Pancreas (tissue), 10 donors: ENCODE results near the gene XYLT1. TPM values are rescaled to one million over a fixed set of nuclear protein-coding genes. Genes with fewer than 3 reads are reported as not detected.

ENCODE experiments used
- ATAC-seq, 4 donors: fragments of 200-7000 bp; cut with Tn5 transposase; one replicate each; pipeline versions ENCODE4 v1.8.0 to v1.9.1; 2020; ENCODE audit warnings: mild to moderate bottlenecking in 4 of 4, moderate library complexity in 4 of 4
- DNase-seq, 6 donors: peaks; one replicate each; pipeline ENCODE4 v3.0.0-alpha.2; 2020
- FAIRE-seq: peaks from 2 replicates; lab custom pipeline; 2012; peaks lifted over from hg19 to GRCh38; lab: Jason Lieb, UNC
- H3K27ac ChIP-seq, 4 donors: fragments of 200-600 bp; sonication (generic); 1 replicate in 3 of 4; 2 replicates in 1 of 4; pipeline versions ENCODE4 v1.5.0 to v1.8.0; 2020
- H3K27me3 ChIP-seq, 4 donors: fragments of 200-600 bp; one replicate each; pipeline ENCODE4 v1.8.0; 2021
- H3K36me3 ChIP-seq, 3 donors: fragments of 200-600 bp; sonication (generic) in 1 of 3; one replicate each; pipeline versions ENCODE4 v1.5.0 to v1.8.0; 2020 to 2021
- H3K4me1 ChIP-seq, 3 donors: fragments of 200-600 bp; one replicate each; pipeline ENCODE4 v1.8.0; 2021
- H3K4me3 ChIP-seq, 4 donors: fragments of 200-600 bp; sonication (generic) in 2 of 4; one replicate each; pipeline versions ENCODE4 v1.5.0 to v1.8.0; 2020 to 2021
- H3K9me3 ChIP-seq, 4 donors: fragments of 200-600 bp; one replicate each; pipeline ENCODE4 v1.8.0; 2021
- CTCF ChIP-seq, 4 donors: fragments of 200-600 bp; sonication (generic) in 3 of 4; IDR thresholded peaks; one replicate each; pipeline versions ENCODE4 v1.5.0 to v1.8.0; 2021; ENCODE audit warnings: antibody characterized with exemption in 4 of 4
- WGBS, 2 donors: extraction: QIAGEN DNeasy Blood & Tissue Kit; methylation state at CpG; one replicate each; pipeline ENCODE4 v1.1.7; 2013; 5-methylcytosine and 5-hydroxymethylcytosine counted together
- intact Hi-C, 3 donors: fragments of 100-400 bp; cut with DNase I; formaldehyde crosslinking; loops; one replicate each; pipeline versions ENCODE4 v1.11.1 to v1.14.2; 2022
- polyA plus RNA-seq, 2 donors: library from polyadenylated mRNA; stranded (reverse); fragments of 200-250 nt; gene quantifications; one replicate each; pipeline ENCODE4 v1.2.3, GENCODE V29; 2013
- total RNA-seq, 6 donors: library from RNA; stranded (reverse); fragmentation: NEBNext Ultra II Directional in 4 of 6; extraction: Animal tissue kit (Norgen Biotek cat#: 25700) in 4 of 6; gene quantifications; one replicate each; pipeline versions ENCODE4 v1.2.1 to v1.2.4, GENCODE V29; 2021 to 2023
- donor health status: healthy with polysubstance abuse.
- donor health status: DM: no; HTN: no; CAD: no; lungs with moderate emphysema.
- donor health status: DM: no; HTN: no; CAD: no.
- donor health status: control.
- donor health status: control.
- donor health status: Bipolar disorder and iron deficiency.
- donor health status: DM: yes; HTN: yes; CAD: no.
- donor health status: DM: no; HTN: no; CAD: no.
- donor health status: DM: no; HTN: no; CAD: no.
- donor health status: DM: yes; HTN: yes; CAD: no.

XYLT1 gene
- total and polyA plus RNA-seq, 8 donors: 1.6 to 8.2 (median 4.6) TPM

DNA sequence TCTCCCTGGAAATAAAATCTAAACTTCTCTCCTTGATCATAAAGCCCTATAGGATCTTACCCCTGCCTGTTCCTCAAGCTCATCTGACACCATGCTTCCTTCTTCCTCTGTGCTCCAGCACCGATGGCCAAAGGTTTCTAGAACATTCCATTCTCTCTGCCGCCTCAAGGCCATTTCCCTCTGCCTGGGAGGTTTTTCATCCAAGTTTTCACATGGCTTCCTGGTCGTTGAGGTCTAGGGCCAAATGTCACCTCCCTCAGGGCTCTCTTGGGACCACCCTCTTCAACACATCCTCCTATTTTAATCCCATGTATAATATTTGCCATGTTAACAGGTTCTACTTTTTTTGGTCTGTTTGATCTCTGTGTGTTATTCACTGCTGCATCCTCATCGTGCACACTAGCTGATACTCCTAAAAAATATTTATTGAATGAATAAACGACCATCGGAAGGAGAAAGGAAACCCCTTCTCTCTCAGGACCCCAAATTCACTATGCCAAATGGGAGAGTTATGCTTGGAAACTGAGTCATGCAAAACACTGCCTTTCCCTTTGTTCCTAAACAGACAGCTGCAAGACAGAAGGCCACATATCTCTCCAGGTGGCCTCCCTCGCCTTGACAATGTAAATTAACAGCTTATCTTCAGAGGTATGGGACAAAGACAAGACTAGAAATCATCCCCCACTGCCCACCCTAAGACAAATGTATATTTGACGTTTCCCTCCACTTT, 78.5 kb downstream of the XYLT1 start:
- no peaks in the 10 kb centered on the region for H3K27me3 ChIP-seq
- H3K9me3 ChIP-seq: no peaks in the 10 kb centered on the region
- H3K4me1 ChIP-seq: peaks cover 14 to 21% (median 16%) of the 10 kb centered on the region in 3 donors
- DNase-seq (no peak), ATAC-seq (no peak), FAIRE-seq (no peak)
- WGBS, 2 donors: 64 to 65% methylated on average over 8 of the region's 8 CpGs
- no peak overlapping the region for H3K4me3 ChIP-seq
- no peaks in the 10 kb centered on the region for H3K36me3 ChIP-seq
- TF ChIP-seq CTCF (IDR thresholded peaks at IDR 0.05): no peak
- intact Hi-C loops: no loop called here
- H3K27ac ChIP-seq: no peak overlapping the region

GRCh38 chr16:17391715-17392114, 79.0 kb downstream of the XYLT1 start:
- TF ChIP-seq CTCF (IDR thresholded peaks at IDR 0.05): no peak
- no peak for FAIRE-seq
- Histone ChIP-seq H3K9me3 (no peaks in the 10 kb centered on the region), H3K27me3 (no peaks in the 10 kb centered on the region), H3K27ac (no peak overlapping the region), H3K4me3 (no peak overlapping the region), H3K36me3 (no peaks in the 10 kb centered on the region), H3K4me1 (peaks cover 8 to 15% (median 10%) of the 10 kb centered on the region in 3 donors)
- no peak for DNase-seq
- intact Hi-C loops: no loop called here
- no peak for ATAC-seq
- 89 to 92% methylated on average over 5 of the region's 5 CpGs for WGBS, 2 donors

- H3K36me3 ChIP-seq: no peaks in the 10 kb centered on the region
- no peak overlapping the region for H3K4me3 ChIP-seq
- no peak overlapping the region for H3K27ac ChIP-seq
- ATAC-seq (no peak), FAIRE-seq (no peak), DNase-seq (no peak)
- intact Hi-C loops: no loop called here
- 93 to 96% methylated on average over 4 of the region's 4 CpGs for WGBS, 2 donors
- H3K4me1 ChIP-seq: peaks cover 0 to under 1% (median under 1%) of the 10 kb centered on the region in 3 donors
- H3K27me3 ChIP-seq: no peaks in the 10 kb centered on the region
- no peak for TF ChIP-seq CTCF (IDR thresholded peaks at IDR 0.05)
- no peaks in the 10 kb centered on the region for H3K9me3 ChIP-seq
Observed at GRCh38 chr16:17389384-17389783, 81.4 kb downstream of the XYLT1 start.

DNA sequence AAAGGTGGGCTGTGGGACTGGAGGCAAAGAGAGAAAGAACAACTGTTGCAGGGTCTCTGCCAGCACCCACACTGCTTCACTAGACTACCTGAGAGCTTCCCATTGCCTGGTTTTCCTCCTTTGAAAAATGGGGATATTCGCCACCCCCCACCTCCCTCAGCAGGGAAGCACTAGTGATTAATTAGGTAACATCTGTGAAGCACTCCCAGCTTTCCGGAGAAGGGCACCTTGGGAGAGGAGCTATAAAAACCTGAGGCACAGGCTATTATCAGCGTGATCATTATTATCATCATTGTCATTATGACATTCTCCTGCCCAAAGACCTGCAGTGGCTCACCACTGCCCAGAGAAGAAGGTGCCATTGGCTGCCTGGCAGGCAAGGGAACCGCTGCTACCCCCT, 83.5 kb downstream of the XYLT1 start:
- no peaks in the 10 kb centered on the region for H3K9me3 ChIP-seq
- H3K4me3 ChIP-seq: no peak overlapping the region
- peaks cover 0 to 7% (median 6%) of the 10 kb centered on the region in 3 donors for H3K4me1 ChIP-seq
- TF ChIP-seq CTCF (IDR thresholded peaks at IDR 0.05): no peak
- no peaks in the 10 kb centered on the region for H3K36me3 ChIP-seq
- ATAC-seq: no peak
- FAIRE-seq: no peak
- no peak overlapping the region for H3K27ac ChIP-seq
- 84 to 90% methylated on average over 4 of the region's 4 CpGs for WGBS, 2 donors
- no peaks in the 10 kb centered on the region for H3K27me3 ChIP-seq
- DNase-seq: no peak
- intact Hi-C loops: no loop called here

DNA sequence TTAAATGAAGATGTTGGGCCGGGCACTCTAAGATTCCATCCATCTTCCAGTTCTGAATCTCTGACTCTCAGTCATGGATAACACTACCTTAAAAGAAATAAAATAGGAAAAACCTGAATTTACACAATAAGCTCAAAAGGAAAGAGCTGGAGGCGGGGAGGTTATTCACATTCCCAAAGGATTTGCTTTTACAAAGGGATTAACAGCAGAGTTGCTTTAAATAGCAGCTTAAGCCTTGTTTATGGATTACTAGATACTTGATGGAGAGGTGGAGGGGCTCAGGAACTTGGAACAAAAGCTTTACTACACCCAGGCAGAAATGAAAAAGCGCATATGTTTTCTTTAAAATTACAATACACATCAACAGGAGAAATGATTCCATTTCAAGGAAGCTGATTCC, 84.5 kb downstream of the XYLT1 start:
- no peak for ATAC-seq
- peaks cover 0 to 7% (median 6%) of the 10 kb centered on the region in 3 donors for H3K4me1 ChIP-seq

More for the DNA sequence above, 84.5 kb downstream of the XYLT1 start:
- DNase-seq (no peak), FAIRE-seq (no peak)
- WGBS, 2 donors: 64 to 85% methylated on average over 3 of the region's 3 CpGs
- no peaks in the 10 kb centered on the region for H3K36me3 ChIP-seq
- no peak overlapping the region for H3K27ac ChIP-seq
- no peaks in the 10 kb centered on the region for H3K9me3 ChIP-seq
- intact Hi-C loops: no loop called here
- no peaks in the 10 kb centered on the region for H3K27me3 ChIP-seq
- H3K4me3 ChIP-seq: no peak overlapping the region
- no peak for TF ChIP-seq CTCF (IDR thresholded peaks at IDR 0.05)
